ENCODE data around the gene GIGYF2.
A peak's percentile ranks its signal among the peaks of the same experiment; 100 is the strongest.

The GIGYF2 gene

DNA sequence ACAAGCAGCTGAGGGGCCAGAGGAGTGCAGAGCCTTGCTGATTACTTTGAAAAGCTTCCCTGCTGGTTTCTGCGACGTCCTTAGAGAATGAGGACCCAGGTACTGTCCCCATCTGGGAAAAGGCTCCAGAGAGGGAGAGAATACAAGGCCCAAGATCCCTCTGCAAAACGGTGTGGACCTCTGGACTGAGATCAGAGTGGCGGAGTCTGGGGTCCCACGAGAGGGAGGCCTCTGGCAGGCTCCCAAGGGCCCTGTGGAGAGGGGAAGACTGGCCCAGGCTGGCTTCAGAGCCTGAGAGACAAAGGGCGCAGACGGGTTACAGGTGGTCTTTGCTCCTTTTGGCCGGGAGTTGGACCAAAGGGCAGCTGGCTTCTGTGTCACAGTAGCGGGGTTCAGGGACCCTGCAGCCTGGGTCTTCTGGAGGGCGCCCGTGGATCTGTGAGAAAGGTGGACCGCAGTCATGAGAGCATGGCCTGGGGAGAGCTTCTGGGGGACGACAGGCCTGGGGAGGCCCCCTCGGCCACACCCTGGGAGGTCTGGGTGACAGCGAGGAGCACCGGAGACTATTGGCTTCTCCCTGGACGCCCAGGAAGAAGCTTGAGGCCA lies 173.7 kb downstream of the GIGYF2 start:
- no peak for DNase-seq

DNA sequence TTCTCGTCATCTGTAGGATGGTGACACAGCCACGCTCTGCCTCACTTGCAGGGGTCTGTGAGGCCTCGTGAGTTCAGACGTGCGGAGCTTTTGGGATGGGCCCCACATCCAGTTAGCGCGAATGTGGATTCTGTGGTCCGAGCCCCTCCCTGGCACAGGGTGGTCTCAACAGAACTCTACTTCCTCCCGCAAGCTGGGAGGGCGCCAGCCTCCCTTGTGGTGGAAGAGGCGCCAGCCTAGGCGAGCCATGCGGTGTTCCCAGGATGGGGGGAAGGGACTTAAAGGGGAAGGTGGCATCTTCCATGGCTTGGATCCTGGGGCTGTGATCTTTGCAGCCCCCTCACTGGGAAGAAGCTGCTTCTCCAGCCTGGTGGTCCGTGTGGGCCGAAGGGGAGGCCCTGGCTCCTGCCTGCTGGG lies 174.3 kb downstream of the GIGYF2 start:
- DNase-seq, result no peak

GRCh38 chr2:232871835-232872736 lies 175.0 kb downstream of the GIGYF2 start:
- no peak for DNase-seq

DNA sequence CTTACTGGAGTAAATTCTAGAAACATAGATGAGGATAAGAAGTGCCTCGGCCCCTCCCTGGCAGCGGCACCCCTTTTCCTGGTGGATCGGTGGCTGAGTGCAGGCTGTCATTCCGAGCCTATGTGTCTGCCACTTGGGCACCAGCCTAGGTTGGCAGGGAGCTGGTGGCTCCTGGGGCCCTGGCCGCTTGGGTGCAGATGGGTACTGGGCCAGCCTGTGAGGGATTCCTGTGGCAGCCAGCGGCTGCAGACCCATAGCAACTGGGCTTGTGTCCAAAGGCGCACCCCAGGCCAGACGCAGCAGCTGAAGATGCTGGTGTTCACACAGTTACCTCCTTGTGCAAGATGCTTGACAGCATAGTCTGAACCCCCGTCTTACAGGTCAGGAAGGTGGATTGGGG lies 175.7 kb downstream of the GIGYF2 start:
- no peak for DNase-seq

DNA sequence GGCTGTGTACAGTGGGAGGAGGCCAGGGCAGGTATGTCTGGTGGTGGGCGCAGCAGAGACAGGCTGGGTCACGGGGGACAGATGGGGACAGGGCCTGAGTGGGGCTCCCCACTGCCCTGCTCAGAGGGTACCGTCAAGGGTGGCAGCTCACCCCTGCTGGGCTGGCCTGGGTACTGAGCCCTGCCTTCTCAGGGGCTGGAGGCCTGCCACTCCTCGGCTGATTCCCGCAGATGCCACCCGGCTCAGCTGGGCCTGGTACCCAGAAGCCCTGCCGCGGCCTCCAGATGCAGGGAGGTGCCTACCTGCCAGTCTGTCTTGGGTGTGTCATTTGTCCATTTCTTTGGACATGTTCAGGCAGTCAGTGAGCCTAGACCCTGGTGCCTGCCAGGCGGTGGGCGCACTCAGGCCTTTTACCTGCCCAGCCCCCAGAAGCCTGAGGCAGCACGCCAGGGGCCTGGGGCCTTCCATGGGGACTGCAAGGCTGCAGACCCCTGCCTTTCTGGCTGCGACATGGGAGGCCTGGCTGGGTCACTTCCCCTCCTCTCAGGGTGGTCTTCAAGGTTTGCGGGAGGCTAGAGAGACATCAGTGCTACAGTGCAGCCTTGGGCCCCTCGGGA lies 176.3 kb downstream of the GIGYF2 start:
- DNase-seq, result no peak

GRCh38 chr2:232873909-232874641 lies 176.9 kb downstream of the GIGYF2 start:
- no peak for DNase-seq

DNA sequence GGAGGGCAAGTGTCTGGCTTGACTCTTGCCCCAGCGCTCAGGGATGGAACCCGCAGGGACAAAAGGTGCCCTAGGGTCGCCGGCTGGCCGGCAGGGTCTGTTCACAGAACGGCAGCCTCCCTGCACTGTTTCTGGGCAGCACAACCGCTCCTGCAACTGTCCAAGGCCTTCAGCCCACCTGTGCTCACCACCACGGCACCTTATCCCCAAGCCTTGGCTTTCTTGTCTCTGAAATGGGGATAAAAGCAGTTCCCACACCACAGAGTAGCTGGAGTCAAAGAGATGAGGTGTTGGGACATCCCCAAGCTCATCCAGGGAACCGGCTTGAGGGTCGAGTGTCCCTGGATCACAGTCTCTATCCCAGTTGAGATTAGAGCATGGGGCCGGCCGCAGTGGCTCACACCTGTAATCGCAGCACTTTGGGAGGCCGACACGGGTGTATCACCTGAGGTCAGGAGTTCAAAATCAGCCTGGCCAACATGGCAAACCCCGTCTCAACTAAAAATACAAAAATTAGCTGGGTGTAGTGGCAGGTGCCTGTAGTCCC lies 177.6 kb downstream of the GIGYF2 start:
- DNase-seq, result no peak

DNA sequence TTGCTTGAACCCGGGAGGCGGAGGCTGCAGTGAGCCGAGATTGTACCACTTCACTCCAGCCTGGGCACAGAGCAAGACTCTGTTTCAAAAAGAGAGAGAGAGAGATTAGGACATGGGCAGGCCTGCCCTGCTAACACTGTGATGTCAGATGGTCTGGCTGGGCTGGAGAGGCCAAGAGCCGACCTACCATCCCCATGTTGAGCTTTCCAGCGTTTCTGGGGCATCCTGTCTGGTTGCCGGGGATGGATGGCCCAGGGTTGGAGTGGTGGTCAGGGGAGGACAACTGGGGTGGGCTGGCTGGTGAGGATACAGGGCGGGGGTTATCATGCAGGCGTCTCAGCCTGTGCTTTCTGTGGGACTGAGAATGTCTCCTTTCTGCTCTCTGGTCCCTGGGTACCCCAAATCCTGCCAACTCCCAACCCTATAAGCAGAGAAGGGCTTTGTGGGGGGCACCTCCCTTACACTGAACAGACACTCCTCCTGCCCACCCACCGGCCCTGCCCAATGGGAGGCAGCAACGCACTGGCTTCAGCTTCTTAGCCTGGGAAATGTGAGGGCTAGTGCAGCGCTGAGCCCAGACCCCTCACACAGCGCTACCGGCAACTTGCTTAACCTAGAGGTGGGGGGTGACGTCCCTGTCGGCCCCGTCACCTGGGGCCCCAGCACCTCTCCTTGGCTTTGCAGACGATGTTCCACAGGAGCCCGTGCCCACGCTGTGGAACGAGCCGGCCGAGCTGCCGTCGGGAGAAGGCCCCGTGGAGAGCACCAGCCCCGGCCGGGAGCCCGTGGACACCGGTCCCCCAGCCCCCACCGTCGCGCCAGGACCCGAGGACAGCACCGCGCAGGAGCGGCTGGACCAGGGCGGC lies 178.4 kb downstream of the GIGYF2 start:
- no peak for DNase-seq

- DNase-seq, result peak in 1 of 2 experiments; percentile 40
These were observed 179.2 kb downstream of the GIGYF2 start for GRCh38 chr2:232876161-232876977.

- no peak for DNase-seq
These were observed 179.9 kb downstream of the GIGYF2 start for GRCh38 chr2:232876978-232877441.

- no peak for DNase-seq
These were observed 180.9 kb downstream of the GIGYF2 start for GRCh38 chr2:232877940-232878511.

DNA sequence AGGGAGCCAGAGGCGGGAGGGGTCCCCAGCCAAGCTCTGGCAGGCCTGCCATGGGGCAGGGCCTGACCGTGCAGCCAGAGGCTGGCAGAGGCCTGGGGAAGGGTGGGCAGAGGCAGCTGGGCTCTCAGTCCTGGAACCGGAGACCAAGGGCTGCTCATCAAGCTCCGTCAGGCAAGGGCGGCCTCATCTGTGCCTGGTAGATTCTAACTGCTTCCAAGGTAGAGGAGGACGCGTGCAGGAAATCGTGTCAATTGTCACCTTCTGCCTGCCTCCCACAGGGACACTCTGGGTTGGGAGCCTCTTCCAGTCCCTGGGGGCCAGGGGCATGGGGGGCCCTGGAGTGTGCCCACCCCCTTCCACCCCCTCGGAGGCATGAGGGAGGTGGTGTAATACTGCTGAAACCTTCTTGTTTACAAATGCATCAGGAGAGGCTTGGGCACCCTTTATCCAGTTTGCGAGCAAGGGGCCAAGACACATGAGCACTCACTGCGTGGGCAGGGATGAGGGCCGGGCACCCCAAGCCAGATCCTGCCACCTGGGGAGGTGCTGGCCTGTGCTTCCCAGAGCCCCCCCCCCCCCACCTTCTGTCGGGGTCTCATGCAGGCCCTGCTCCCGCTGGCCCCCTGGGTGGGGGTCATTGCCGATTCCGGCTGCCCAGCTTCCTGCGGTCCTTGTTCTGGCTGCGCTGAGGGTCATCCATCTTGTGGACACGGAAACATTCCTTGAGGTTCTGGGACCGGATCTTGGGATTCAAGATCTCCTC lies 181.9 kb downstream of the GIGYF2 start:
- no peak for DNase-seq

DNA sequence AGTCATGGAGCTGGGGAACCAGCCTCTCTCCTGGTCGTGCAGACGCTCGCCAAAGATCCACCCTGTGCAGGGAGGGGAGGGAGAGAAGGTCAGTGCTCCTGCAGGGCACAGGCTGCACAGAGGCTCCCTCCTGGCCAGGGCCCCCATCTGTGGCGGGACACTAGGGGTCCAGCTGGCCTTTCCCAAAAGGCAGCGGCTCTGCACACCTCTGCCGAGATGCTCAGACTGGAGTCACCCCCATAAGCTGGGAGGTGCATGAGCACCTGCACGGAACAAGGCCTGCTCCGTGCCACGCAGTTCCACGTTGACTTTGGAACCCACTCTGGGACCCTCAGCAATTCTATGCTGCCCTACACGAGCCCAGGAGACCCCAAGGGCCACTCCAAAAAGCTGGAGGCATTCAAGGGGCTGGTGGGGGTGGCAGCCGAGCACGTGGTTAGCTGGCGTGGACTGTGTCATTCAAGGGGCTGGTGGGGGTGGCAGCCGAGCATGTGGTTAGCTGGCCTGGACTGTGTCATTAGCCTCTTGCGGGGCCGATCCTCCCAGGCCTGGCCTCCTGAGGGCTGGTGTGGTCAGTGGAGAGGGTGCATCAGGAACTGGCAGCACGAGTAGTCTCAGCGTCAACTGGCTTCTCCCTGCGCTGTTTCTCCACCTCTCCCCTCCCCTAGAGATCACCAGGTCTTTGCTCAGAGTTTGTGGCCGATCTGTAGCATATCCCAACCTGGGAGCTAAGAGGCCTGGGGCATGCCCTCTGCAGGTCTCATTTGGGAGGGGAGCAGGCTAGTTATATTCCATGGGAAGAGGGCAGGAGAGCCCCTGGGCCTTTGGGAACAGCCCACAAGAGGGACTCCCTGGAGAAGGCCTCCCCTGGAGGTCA lies 182.7 kb downstream of the GIGYF2 start:
- no peak for DNase-seq

- no peak for DNase-seq
These were observed 183.7 kb downstream of the GIGYF2 start for GRCh38 chr2:232880764-232881351.

DNA sequence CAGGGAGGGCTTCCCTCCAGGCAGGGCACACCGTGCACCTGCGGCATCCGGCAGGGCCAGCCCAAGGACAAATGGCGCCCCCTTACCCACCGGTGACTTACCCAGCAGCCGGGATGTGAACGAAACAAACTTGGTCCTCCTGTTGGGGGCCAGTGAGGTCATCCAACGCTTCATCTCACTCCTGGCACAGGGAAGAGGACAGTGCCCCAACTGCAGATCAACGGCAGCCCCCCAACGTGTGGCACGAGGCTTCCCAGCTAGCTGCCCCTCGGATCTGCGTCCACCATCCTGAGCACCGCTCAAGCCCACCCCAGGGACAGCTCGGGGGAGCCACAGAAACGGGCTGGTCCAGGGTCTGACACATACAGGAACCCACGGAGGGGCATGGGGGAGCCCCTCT lies 185.0 kb downstream of the GIGYF2 start:
- no peak for DNase-seq

DNA sequence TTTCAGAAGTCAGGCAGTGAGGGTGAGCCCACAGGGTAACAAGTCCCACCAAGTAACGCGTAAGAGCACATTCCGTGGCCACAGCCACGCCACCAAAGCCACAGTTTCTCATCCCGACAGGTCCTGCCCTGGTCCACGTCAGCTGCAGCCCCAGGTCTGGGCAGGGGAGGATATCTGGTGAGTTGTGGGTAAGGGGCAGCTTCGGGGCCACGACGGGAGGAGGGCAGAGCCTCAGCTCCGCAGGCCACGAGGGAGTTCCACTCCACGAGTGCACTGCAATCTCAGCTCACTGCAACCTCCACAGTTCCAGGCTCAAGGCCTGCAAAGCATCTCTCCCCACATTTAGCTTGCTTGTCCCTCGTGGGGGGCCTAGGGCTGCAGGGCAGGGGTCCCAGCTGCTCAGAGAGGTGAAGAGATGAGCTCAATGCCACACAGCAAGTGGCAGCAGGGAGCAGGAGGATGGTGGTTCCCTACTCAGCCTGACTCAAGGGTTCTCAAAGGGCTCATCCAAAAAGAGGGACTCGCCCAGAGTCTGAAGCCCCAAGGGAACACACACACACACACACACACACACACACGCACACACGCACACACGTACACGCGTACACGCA lies 185.5 kb downstream of the GIGYF2 start:
- DNase-seq, result no peak

- no peak for DNase-seq
These were observed 186.1 kb downstream of the GIGYF2 start for GRCh38 chr2:232883116-232883721.
